Measurements from ENCODE around the gene UBA7.

UBA7 gene

DNA sequence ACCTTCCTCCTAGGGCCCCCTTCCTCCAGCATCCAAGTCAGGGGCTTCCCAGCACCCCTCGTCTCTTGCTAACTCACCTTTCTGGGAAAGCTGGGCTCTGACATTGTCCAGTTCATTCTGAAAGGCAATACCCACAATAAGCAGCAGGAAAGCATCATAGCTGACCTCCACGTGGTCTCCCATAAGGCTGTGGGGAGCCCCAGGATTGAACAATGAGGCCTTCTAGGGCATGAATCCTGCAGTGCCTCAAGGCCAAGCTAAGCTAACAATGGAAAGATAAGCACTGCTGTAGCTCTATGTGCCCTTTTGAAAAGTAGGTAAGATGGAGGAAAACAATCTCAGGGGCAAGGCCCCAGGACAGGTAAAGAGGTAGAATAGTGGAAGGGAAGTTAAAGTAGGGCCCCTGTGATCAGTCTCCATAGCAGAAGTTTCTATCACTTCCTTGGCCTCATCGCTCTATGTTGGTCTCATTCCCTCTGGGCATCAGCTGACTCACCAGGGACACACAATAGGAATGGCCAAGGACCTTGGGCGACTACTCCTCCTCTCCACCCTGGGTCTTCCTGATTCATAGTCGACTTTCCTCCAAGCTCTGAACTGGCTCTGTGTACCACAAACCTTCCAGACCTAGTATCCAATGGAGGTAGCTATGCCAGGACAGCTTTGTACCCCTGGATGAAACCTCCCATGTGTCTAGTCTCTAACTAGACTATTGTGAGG lies 30.9 kb upstream of the UBA7 start:
- H3K4me3 ChIP-seq (ENCODE audit: low read depth, low read length): no peak overlapping the region
- TF ChIP-seq CTCF (IDR thresholded peaks at IDR 0.05; ENCODE audit: borderline replicate concordance, insufficient read depth, low read depth, low read length): no peak

DNA sequence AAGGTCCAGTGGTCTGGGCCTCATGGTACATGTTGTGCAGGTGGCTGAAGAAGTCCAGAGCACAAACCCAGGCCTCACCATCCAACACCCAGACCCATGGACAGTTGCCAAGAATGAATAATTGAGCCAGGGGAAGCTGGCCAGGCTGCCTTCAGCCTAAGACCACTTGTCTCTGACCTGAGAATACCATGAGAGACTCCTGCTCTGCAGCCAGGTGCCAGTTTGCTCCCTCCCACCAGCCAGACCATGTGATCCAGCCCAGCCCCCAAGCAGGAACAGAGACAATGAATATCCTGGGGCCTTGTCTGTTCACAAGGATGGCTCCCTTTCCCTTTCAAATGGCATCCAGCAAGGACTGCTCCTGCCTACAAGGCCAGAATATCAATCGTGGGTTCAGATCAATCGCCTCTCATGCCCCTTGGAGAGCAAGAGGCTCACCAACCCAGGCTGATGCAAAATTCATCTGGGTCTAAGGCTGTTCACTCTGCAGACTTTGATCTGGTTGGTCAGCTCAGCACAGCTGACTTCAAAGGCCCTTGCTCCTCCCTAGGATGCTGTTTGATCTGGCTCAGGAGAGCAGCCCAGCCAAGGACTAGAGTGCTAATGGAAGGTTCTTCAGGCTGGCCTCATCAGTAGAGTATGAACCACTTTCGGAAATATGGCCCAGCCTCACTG lies 29.2 kb upstream of the UBA7 start:
- no peak for TF ChIP-seq CTCF (IDR thresholded peaks at IDR 0.05; ENCODE audit: borderline replicate concordance, insufficient read depth, low read depth, low read length)
- H3K4me3 ChIP-seq (ENCODE audit: low read depth, low read length): no peak overlapping the region

DNA sequence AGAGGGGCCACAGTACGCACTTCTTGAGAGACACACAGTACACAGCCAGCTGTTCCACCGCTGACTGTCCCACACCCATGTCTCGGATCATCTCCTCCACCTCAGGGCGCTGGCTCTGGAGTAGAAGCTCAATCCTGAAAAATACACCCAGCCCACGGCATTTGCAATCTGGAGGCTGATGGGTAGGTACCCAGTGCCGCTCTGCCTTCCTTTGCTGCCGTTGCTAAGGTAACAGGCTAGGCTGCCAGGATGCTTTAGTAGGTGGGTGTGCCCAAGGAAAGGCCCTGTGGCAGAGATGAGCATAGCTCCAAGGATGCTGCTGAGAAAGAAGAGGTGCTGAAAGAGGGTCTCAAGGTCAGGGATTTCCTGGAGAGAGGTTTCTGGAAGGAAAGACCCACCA lies 28.1 kb upstream of the UBA7 start:
- H3K4me3 ChIP-seq (ENCODE audit: low read depth, low read length): no peak overlapping the region
- no peak for TF ChIP-seq CTCF (IDR thresholded peaks at IDR 0.05; ENCODE audit: borderline replicate concordance, insufficient read depth, low read depth, low read length)

DNA sequence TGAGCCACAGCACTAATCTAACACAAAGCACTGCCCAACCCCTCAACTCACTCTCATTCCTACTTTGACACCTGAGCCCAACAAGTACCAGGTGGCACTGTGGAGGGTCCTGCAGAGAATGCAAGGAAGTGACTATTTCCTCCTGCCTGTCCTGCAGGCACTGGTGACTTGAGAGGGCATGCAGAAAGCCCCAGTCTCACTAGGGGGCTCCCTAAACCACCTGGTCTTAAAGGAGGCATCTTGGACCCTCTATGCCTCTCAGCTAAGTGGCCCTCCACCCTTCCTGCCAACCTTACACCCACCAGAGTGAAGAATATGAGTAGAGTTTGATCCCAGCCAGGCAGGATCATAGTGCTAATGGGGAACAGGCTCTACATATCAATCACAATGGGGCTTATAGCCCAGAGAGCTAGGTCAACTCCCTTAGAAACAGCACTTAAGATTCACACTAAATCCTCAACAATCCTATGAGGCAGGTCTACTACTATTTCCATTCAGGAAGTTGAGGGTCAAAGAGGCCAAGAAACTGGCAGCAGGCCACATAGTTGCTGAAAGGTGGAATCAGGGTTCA lies 27.5 kb upstream of the UBA7 start:
- peak; percentile 61 for TF ChIP-seq CTCF (IDR thresholded peaks at IDR 0.05; ENCODE audit: borderline replicate concordance, insufficient read depth, low read depth, low read length)
- no peak overlapping the region for H3K4me3 ChIP-seq (ENCODE audit: low read depth, low read length)

DNA sequence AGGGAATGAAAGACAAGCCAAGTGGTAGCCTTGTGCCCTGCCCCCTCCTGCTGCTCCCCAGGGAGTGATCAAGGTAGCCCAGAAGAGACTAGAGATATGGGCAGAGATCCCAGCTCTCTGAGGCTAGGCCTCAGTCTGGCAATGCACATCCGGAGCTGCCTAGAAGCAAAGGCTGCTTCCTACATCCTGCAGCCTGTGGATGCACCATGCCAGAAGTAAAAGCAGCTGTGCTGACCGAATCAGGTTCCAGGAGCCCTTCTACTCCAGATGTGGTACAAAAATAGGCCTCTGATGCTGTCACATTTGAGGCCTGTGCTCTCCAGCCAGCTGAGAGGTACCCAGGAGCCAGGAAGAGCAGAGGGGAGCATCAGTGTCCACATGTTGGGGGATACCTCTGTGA lies 26.6 kb upstream of the UBA7 start:
- H3K4me3 ChIP-seq (ENCODE audit: low read depth, low read length): no peak overlapping the region

DNA sequence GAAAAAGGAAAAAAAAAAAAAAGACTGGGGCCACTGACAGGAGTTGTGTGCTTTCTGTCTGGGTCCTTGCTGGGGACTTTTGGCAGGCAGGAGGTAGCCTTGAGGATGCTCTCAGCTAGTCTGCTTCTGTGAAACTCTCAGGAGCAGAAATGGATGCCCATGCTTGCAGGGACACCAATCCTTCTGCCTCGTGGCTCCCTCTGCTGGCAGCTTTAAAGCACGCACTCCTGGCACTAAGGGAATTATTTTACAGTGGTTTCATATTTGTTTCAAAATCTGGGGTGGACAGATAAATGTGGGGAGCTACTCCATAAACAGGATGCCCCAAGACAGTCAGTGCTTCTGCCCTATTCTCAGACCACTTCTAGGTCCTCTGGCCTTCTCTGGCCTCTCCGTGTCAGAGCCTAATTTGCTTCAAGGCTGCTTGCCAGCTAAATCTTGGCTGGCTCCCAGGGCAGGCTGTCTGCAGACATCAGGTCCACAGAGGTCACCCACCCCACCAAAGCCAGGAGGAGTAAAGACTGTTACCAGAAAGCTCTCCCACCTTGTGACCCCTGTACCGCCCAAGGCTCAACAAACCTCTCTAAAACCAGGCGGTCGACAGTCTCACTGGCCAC lies 25.5 kb upstream of the UBA7 start:
- no peak overlapping the region for H3K4me3 ChIP-seq (ENCODE audit: low read depth, low read length)
- TF ChIP-seq CTCF (IDR thresholded peaks at IDR 0.05; ENCODE audit: borderline replicate concordance, insufficient read depth, low read depth, low read length): peak; percentile 77

More for the DNA sequence above, 26.6 kb upstream of the UBA7 start:
- no peak for TF ChIP-seq CTCF (IDR thresholded peaks at IDR 0.05; ENCODE audit: borderline replicate concordance, insufficient read depth, low read depth, low read length)

Data from GM12875 (cell line).